BJ (cell line): ENCODE data around the gene DPYD. TPM values are rescaled to one million over a fixed set of nuclear protein-coding genes. Genes with fewer than 3 reads are reported as not detected.

Source experiments
- CTCF ChIA-PET: fragments of 350-600 bp; formaldehyde crosslinking; extraction: SDS; loops from one replicate; lab custom pipeline; 2021; ENCODE audit warnings: antibody characterized with exemption, inconsistent platforms; lab: Yijun Ruan, JAX
- POLR2A ChIA-PET: fragments of 300-600 bp; sonication (Branson Sonifier 250); formaldehyde crosslinking; extraction: SDS; loops from one replicate; lab custom pipeline; 2021; ENCODE audit warnings: antibody characterized with exemption; lab: Charles Lee
- DNase-seq: peaks from one replicate; pipeline ENCODE4 v3.0.0-alpha.2; 2011; ENCODE audit warnings: low read depth
- H3K27me3 ChIP-seq: 2 replicates; pipeline ENCODE4 v1.6.0; 2011; ENCODE audit warnings: low read length; ENCODE audit not compliant: control insufficient read depth, insufficient read depth
- H3K36me3 ChIP-seq: 2 replicates; pipeline ENCODE4 v1.5.1; 2011; ENCODE audit warnings: low read length; ENCODE audit not compliant: control insufficient read depth, insufficient read depth
- H3K4me3 ChIP-seq: 2 replicates; pipeline ENCODE4 v1.5.1; 2011; ENCODE audit warnings: low read depth, mild to moderate bottlenecking, control low read depth, low read length
- CTCF ChIP-seq: IDR thresholded peaks from 2 replicates; pipeline ENCODE4 v1.5.1; 2011; ENCODE audit warnings: low read depth, mild to moderate bottlenecking, control low read depth, inconsistent platforms, low read length, moderate library complexity; ENCODE audit not compliant: insufficient read depth
- polyA plus RNA-seq: library from polyadenylated mRNA; depleted of rRNA; stranded (reverse); fragments of >200 nt; gene quantifications from 2 replicates; pipeline ENCODE4 v1.2.3, GENCODE V29; 2011

DPYD gene
- polyA plus RNA-seq, 1 experiment = 13.1 TPM

GRCh38 chr1:97392701-97393100 lies 528.1 kb downstream of the DPYD start:
- H3K27me3 ChIP-seq = no peaks in the 10 kb centered on the region
- CTCF ChIA-PET = no interaction called here
- H3K36me3 ChIP-seq = no peaks in the 10 kb centered on the region
- POLR2A ChIA-PET = no interaction called here
- DNase-seq = no peak
- no peak for TF ChIP-seq CTCF
- H3K4me3 ChIP-seq = no peak overlapping the region

GRCh38 chr1:97385536-97386277 lies 535.1 kb downstream of the DPYD start:
- DNase-seq = no peak

GRCh38 chr1:97384294-97384968 lies 536.4 kb downstream of the DPYD start:
- no peaks in the 10 kb centered on the region for H3K36me3 ChIP-seq
- ChIA-PET CTCF (interaction anchor here (1.2 to 1.9 kb wide), 2 partner anchors 26 to 141 kb away, joined by 3 to 6 read pairs; no protein-coding TSS in a partner anchor), POLR2A (interaction anchor here (0.6 kb wide), 1 partner anchor 374 kb away, joined by 3 read pairs; no protein-coding TSS in a partner anchor)
- no peak overlapping the region for H3K4me3 ChIP-seq
- H3K27me3 ChIP-seq = no peaks in the 10 kb centered on the region
- peak; percentile 66 for DNase-seq
- TF ChIP-seq CTCF = no peak

More at GRCh38 chr1:97385536-97386277, 535.1 kb downstream of the DPYD start:
- H3K27me3 ChIP-seq = no peaks in the 10 kb centered on the region
- no peak for TF ChIP-seq CTCF
- H3K36me3 ChIP-seq = no peaks in the 10 kb centered on the region
- no peak overlapping the region for H3K4me3 ChIP-seq
- CTCF ChIA-PET = no interaction called here
- POLR2A ChIA-PET = interaction anchor here (0.6 kb wide), 2 partner anchors 26 to 196 kb away, joined by 3 to 6 read pairs; no protein-coding TSS in a partner anchor

- Histone ChIP-seq H3K27me3 (no peaks in the 10 kb centered on the region), H3K36me3 (no peaks in the 10 kb centered on the region), H3K4me3 (no peak overlapping the region)
- ChIA-PET CTCF (interaction anchor here (1.2 to 1.9 kb wide), 2 partner anchors 26 to 142 kb away, joined by 3 to 6 read pairs; no protein-coding TSS in a partner anchor), POLR2A (interaction anchor here (0.6 kb wide), 1 partner anchor 374 kb away, joined by 3 read pairs; no protein-coding TSS in a partner anchor)
- DNase-seq = no peak
- no peak for TF ChIP-seq CTCF
Measured at GRCh38 chr1:97383797-97384196, 537.0 kb downstream of the DPYD start.

GRCh38 chr1:97382206-97382605 lies 538.6 kb downstream of the DPYD start:
- no peak for TF ChIP-seq CTCF
- ChIA-PET CTCF (interaction anchor here (0.9 kb wide), 1 partner anchor 15 kb away, joined by 3 read pairs; no protein-coding TSS in a partner anchor), POLR2A (no interaction called here)
- no peak for DNase-seq
- H3K4me3 ChIP-seq = no peak overlapping the region
- no peaks in the 10 kb centered on the region for H3K27me3 ChIP-seq
- H3K36me3 ChIP-seq = no peaks in the 10 kb centered on the region
